ENCODE measurements around the gene PVR.
"Not testable (repeated sequence)": the region's sequence is repeated elsewhere in the genome, so short reads cannot be mapped to it uniquely, and the experiment has no call there.

- TF ChIP-seq CTCF (conservative IDR thresholded peaks at IDR 0.05; ENCODE audit: low read depth, low read length); POLR2A (IDR thresholded peaks at IDR 0.05; ENCODE audit: low read depth, low read length); SMC3 (IDR thresholded peaks at IDR 0.05; ENCODE audit: low read depth, low read length); FOS (IDR thresholded peaks at IDR 0.05; ENCODE audit: low read depth, low read length); MAFK (IDR thresholded peaks at IDR 0.05; ENCODE audit: low read depth, low read length); NFE2L2 (IDR thresholded peaks at IDR 0.05; ENCODE audit: low read depth, low read length); MAZ (IDR thresholded peaks at IDR 0.05; ENCODE audit: borderline replicate concordance, low read depth, low read length); CEBPB (IDR thresholded peaks at IDR 0.05; ENCODE audit: low read depth, low read length); USF2 (IDR thresholded peaks at IDR 0.05; ENCODE audit: low read depth, low read length); RFX5 (IDR thresholded peaks at IDR 0.05; ENCODE audit: low read depth, low read length); RCOR1 (IDR thresholded peaks at IDR 0.05; ENCODE audit: insufficient replicate concordance, low read length); BHLHE40 (IDR thresholded peaks at IDR 0.05; ENCODE audit: low read depth, low read length): not testable (repeated sequence)
These were observed 40.7 kb downstream of the PVR start for GRCh38 chr19:44684396-44684795.
